BLaER1 (cell line): ENCODE data around the gene WNT7A.

ENCODE experiments used
- H3K27ac ChIP-seq: shearing (Covaris generic); formaldehyde crosslinking; 2 replicates; pipeline ENCODE4 v1.8.1; 2022
- H3K27me3 ChIP-seq: shearing (Covaris generic); formaldehyde crosslinking; 2 replicates; pipeline ENCODE4 v1.8.1; 2022
- H3K36me3 ChIP-seq: shearing (Covaris generic); formaldehyde crosslinking; 2 replicates; pipeline ENCODE4 v1.8.1; 2022
- H3K4me1 ChIP-seq: shearing (Covaris generic); formaldehyde crosslinking; 2 replicates; pipeline ENCODE4 v1.8.1; 2022
- H3K4me2 ChIP-seq: shearing (Covaris generic); formaldehyde crosslinking; 2 replicates; pipeline ENCODE4 v1.8.1; 2022
- H3K4me3 ChIP-seq: shearing (Covaris generic); formaldehyde crosslinking; 2 replicates; pipeline ENCODE4 v1.8.1; 2022
- H3K9ac ChIP-seq: shearing (Covaris generic); formaldehyde crosslinking; 2 replicates; pipeline ENCODE4 v1.8.1; 2022
- H3K9me3 ChIP-seq: shearing (Covaris generic); formaldehyde crosslinking; 2 replicates; pipeline ENCODE4 v1.8.1; 2022
- H4K20me1 ChIP-seq: shearing (Covaris generic); formaldehyde crosslinking; 2 replicates; pipeline ENCODE4 v1.8.1; 2022
- Cebpa-rat ChIP-seq: shearing (Covaris generic); IDR thresholded peaks from 2 replicates; pipeline ENCODE4 v1.8.1; 2022

The WNT7A gene

GRCh38 chr3:13841826-13842225, 38.0 kb downstream of the WNT7A start:
- Histone ChIP-seq H4K20me1 (no peaks in the 10 kb centered on the region), H3K4me1 (no peaks in the 10 kb centered on the region), H3K4me3 (no peak overlapping the region), H3K9me3 (no peaks in the 10 kb centered on the region), H3K27me3 (no peaks in the 10 kb centered on the region), H3K36me3 (no peaks in the 10 kb centered on the region), H3K27ac (no peak overlapping the region), H3K4me2 (no peak overlapping the region), H3K9ac (no peak overlapping the region)
- TF ChIP-seq Cebpa-rat: no peak

- H3K4me3 ChIP-seq: no peak overlapping the region
- no peak for TF ChIP-seq Cebpa-rat
- H3K4me2 ChIP-seq: no peak overlapping the region
- H3K4me1 ChIP-seq: no peaks in the 10 kb centered on the region
- no peak overlapping the region for H3K27ac ChIP-seq
- no peaks in the 10 kb centered on the region for H3K27me3 ChIP-seq
- H3K9me3 ChIP-seq: no peaks in the 10 kb centered on the region
- no peaks in the 10 kb centered on the region for H4K20me1 ChIP-seq
- no peak overlapping the region for H3K9ac ChIP-seq
- H3K36me3 ChIP-seq: no peaks in the 10 kb centered on the region
Observed at GRCh38 chr3:13841141-13841540, 38.7 kb downstream of the WNT7A start.

GRCh38 chr3:13840456-13840855, 39.4 kb downstream of the WNT7A start:
- Histone ChIP-seq H3K36me3 (no peaks in the 10 kb centered on the region), H4K20me1 (no peaks in the 10 kb centered on the region), H3K4me1 (no peaks in the 10 kb centered on the region), H3K9ac (no peak overlapping the region), H3K4me3 (no peak overlapping the region), H3K4me2 (no peak overlapping the region), H3K27me3 (no peaks in the 10 kb centered on the region), H3K27ac (no peak overlapping the region), H3K9me3 (no peaks in the 10 kb centered on the region)
- TF ChIP-seq Cebpa-rat: no peak

GRCh38 chr3:13839726-13840340, 40.0 kb downstream of the WNT7A start:
- H3K27ac ChIP-seq: no peak overlapping the region
- TF ChIP-seq Cebpa-rat: no peak
- H3K4me2 ChIP-seq: no peak overlapping the region

GRCh38 chr3:13839253-13839652, 40.6 kb downstream of the WNT7A start:
- Histone ChIP-seq H3K27ac (no peak overlapping the region), H4K20me1 (no peaks in the 10 kb centered on the region), H3K9me3 (no peaks in the 10 kb centered on the region), H3K9ac (no peak overlapping the region), H3K27me3 (no peaks in the 10 kb centered on the region), H3K36me3 (no peaks in the 10 kb centered on the region), H3K4me1 (no peaks in the 10 kb centered on the region), H3K4me2 (no peak overlapping the region), H3K4me3 (no peak overlapping the region)
- no peak for TF ChIP-seq Cebpa-rat

More at GRCh38 chr3:13839726-13840340, 40.0 kb downstream of the WNT7A start:
- Histone ChIP-seq H3K9me3 (no peaks in the 10 kb centered on the region), H3K36me3 (no peaks in the 10 kb centered on the region), H3K4me1 (no peaks in the 10 kb centered on the region), H3K27me3 (no peaks in the 10 kb centered on the region), H4K20me1 (no peaks in the 10 kb centered on the region), H3K9ac (no peak overlapping the region), H3K4me3 (no peak overlapping the region)

GRCh38 chr3:13838421-13838820, 41.5 kb downstream of the WNT7A start:
- Histone ChIP-seq H3K9me3 (no peaks in the 10 kb centered on the region), H4K20me1 (no peaks in the 10 kb centered on the region), H3K4me1 (no peaks in the 10 kb centered on the region), H3K4me2 (no peak overlapping the region), H3K27ac (no peak overlapping the region), H3K9ac (no peak overlapping the region), H3K36me3 (no peaks in the 10 kb centered on the region), H3K4me3 (no peak overlapping the region), H3K27me3 (no peaks in the 10 kb centered on the region)
- no peak for TF ChIP-seq Cebpa-rat

- TF ChIP-seq Cebpa-rat: no peak
- H3K4me3 ChIP-seq: no peak overlapping the region
- H3K27me3 ChIP-seq: no peaks in the 10 kb centered on the region
- no peak overlapping the region for H3K9ac ChIP-seq
- H3K27ac ChIP-seq: no peak overlapping the region
- H3K4me1 ChIP-seq: no peaks in the 10 kb centered on the region
- H3K36me3 ChIP-seq: no peaks in the 10 kb centered on the region
- H4K20me1 ChIP-seq: no peaks in the 10 kb centered on the region
- no peaks in the 10 kb centered on the region for H3K9me3 ChIP-seq
- H3K4me2 ChIP-seq: no peak overlapping the region
Observed at GRCh38 chr3:13837751-13838150, 42.1 kb downstream of the WNT7A start.

- Histone ChIP-seq H3K9me3 (no peaks in the 10 kb centered on the region), H4K20me1 (no peaks in the 10 kb centered on the region), H3K36me3 (no peaks in the 10 kb centered on the region), H3K27ac (no peak overlapping the region), H3K4me1 (no peaks in the 10 kb centered on the region), H3K4me2 (no peak overlapping the region), H3K27me3 (no peaks in the 10 kb centered on the region), H3K4me3 (no peak overlapping the region), H3K9ac (no peak overlapping the region)
- TF ChIP-seq Cebpa-rat: no peak
Observed at GRCh38 chr3:13836658-13837587, 42.9 kb downstream of the WNT7A start.

GRCh38 chr3:13835246-13835645, 44.6 kb downstream of the WNT7A start:
- Histone ChIP-seq H3K27ac (no peak overlapping the region), H3K4me2 (no peak overlapping the region), H3K27me3 (no peaks in the 10 kb centered on the region), H3K4me3 (no peak overlapping the region), H3K36me3 (no peaks in the 10 kb centered on the region), H3K9ac (no peak overlapping the region), H4K20me1 (no peaks in the 10 kb centered on the region), H3K4me1 (no peaks in the 10 kb centered on the region), H3K9me3 (no peaks in the 10 kb centered on the region)
- TF ChIP-seq Cebpa-rat: no peak

- Histone ChIP-seq H3K36me3 (no peaks in the 10 kb centered on the region), H4K20me1 (no peaks in the 10 kb centered on the region), H3K4me3 (no peak overlapping the region), H3K9me3 (no peaks in the 10 kb centered on the region), H3K27ac (no peak overlapping the region), H3K27me3 (no peaks in the 10 kb centered on the region), H3K9ac (no peak overlapping the region), H3K4me2 (no peak overlapping the region), H3K4me1 (no peaks in the 10 kb centered on the region)
- no peak for TF ChIP-seq Cebpa-rat
Observed at GRCh38 chr3:13834258-13835035, 45.4 kb downstream of the WNT7A start.
